GM21786 (cell line): ENCODE measurements around the gene VAMP5.
"Not testable (repeated sequence)": the region's sequence is repeated elsewhere in the genome, so short reads cannot be mapped to it uniquely, and the experiment has no call there.

Experiments used
- ATAC-seq: cut with Tn5 transposase; IDR thresholded peaks from one replicate; pipeline ENCODE4 v1.9.1; 2021; ENCODE audit not compliant: unreplicated experiment

The VAMP5 gene

DNA sequence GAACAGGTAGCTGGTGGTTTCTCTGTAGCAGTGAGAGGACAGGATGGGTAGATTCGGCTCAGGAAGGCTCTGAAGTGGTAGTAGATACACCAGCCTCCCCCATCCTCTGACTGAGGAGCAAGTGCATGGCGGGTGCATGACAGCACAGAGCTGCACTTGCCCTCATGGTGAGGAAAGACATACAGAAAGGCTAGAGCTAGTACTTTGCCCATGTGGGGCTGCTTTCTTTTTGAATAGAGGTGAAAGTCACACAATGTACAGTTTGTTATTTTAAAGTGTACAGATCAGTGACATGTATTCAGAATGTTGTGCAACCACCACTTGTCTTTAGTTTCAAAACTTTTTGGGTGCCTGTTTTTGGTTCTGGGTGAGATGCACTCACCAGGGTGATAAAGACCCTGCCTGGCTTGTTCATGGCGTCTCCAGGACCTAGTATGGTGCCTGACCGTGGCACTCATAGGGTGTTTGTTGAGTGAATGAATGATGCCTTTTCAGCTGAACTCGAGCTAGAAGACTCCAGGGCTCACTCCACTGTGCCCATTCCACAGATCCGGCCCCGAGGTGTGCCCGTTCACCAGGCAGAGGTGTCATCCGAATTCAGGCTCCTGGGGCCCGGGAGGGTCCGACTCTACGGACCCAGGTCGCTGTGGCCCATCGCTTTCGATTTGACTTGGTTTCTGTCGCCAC lies 421 bp upstream of the VAMP5 start:
- peak; percentile 51 for ATAC-seq

DNA sequence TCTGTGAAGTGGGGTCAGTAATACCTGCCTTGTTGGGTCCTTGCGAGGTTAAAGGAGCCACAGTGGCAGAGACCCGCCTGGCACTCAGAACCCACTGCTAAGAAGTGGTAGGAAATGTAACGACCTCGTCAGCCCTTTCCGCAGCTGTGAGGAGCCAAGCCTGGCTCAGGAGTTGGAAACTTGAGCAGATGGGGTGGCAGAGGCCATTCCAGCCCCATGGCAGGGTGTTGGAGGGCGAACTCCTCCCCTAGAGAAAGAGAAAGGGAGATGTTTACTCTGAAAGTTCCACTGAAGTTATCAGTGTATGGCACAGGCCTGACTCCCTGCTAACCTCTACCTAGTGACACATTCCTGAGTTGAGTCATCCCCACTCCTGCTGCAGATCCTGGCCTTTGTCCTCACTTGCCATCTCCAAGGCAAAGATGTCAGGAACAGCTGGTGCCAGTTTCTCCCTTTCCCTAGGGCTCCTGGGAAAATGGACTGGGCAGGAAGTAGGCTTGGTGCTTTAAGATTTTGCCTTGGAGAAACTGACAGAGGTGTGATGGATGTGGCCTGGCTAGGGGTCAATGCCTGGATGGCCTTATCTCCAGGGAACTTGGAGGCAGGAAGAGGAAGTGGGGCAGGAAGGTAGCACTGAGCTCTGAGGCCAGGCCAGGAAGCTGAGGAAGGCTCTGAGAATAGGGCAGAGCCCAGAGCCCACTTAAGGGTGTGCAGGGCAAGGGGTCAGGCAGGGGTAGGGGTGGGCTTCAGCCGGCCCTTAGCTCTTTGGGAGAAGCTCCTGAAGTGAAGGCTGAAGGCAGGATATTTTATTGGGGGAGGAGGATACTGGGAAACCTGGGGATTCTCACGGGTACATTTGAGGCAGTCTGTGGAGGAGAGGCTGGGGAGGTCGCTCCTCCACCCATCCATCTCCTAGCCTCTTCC lies 888 bp downstream of the VAMP5 start:
- ATAC-seq, result peak; percentile 54

DNA sequence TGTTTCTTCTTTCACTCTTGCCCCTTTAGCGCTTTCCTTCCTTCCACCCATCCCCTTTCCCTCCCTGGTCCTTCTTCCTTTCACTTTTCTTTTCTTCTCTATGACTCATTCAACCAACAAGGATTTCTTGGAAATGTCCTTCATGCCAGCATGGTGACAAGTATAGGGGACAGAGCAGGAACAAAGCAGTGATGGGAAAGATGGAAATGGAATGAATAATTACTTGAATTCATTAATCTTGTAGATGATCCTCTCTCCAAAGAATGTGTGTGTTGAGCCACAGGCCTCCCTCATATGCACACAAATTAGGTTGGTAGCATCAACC lies 1.5 kb downstream of the VAMP5 start:
- ATAC-seq, result no peak

DNA sequence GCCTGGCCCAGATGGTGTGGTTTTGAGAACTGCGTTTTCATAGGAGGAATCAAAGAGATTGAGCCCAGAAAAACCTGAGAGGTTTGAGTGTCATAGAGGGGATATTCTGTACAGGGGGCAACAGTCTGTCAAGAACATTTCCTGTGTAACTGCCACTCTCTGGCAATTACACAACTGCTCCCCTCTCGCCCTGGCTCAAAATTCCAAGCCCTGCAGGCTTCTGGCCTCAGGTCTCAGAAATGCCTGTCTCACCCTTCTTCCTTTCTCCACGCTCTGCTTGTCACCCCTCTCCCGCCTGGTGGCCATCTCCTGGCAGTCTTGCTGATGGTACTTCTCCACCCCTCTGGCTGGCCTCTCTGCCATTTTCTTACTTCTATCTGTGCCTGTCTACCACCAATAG lies 4.0 kb downstream of the VAMP5 start:
- no peak for ATAC-seq

DNA sequence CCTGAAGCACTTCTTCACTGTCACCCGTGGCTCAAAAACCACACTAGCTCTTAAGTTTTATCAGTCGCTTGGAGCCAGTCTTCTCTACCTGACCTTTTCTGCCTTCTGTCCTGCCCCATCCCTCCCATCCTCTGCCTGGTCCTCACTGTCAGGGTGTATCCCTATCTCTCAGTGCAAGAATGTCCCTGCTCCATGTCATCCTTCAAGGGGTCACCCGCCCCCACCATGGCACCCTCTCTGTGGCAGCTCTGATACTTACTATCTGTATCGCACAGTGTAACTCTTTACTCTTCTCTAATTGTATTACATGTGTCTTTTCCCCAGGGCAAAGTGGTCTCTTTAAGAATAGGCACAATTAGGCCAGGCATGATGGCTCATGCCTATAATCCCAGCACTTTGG lies 4.4 kb downstream of the VAMP5 start:
- no peak for ATAC-seq

DNA sequence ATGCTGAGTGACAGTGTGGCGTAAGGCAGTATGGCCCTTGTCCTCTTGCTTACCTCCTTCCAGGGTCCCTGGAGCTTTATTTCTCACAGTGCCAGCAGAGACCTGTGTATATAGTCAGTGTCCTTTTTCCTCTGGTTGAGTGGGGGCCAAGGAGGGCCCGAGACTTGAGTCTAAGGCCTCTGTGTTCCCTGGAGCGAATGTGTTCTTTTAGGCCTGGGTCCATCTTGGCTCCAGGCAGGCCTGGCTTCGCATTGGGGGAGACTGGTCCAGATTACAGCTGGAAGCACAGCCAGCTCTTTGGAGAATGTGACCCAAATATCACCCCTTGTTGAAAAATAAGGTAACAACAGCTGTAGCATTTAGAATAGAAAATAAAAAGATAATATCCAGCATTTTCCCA lies 5.0 kb downstream of the VAMP5 start:
- no peak for ATAC-seq

DNA sequence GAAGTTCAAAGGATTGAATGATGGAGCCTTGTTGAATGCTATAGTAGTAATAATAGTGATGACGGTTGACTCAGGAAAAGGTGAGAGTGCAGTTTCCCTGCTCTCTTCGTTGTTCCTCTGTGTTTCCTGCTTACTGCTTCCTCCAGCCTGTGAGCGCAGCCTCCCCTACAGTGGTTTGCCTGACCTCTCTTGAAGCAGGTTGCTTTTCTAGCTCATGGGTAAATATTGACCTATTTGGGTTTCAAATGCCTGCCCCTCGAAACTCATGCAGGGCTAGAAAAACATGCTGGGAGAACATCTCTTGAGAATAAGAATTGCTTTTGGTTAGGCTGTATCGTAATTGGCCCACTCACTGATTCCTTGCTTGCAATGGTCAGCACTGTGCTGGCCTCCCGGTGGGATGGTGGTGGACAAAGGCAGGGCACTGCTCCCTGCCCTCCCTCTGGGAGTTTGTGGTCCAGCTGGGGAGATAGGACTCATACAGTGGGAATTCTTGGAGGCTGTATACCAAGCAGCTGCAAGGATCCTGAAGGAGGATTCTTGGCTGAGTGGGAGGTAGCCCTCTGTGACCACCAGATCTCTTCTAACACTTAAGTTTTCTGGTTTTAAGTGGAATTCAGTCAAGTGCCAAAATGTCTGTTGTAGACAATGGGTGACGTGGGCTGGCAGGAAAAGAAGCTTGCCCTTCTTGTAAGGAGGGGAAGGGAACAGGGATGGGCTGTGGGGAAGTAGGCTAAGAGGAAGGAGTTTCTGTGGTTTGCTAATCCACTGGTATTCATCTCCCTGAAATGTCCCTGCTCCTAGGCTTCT lies 6.0 kb downstream of the VAMP5 start:
- ATAC-seq, result no peak

DNA sequence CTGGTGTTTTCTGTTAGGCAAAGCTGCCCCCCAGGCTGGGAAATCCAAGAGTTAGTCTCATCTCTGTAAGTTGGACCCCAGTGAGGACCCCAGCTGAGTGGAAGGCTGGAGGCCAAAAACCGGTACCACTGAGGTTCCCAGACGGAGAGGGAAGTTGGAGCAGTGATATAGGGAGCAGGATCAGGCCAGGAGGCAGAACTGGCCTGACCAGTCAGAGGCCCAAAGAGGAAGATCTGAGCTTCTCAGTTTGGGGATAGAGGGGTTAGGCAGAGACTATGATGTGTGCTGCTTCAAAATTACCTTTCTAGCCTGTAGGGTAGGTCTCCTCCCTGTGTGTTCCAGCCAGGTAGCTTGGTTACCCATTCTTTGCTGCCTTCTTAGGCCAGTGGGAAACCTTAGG lies 6.7 kb downstream of the VAMP5 start:
- no peak for ATAC-seq

DNA sequence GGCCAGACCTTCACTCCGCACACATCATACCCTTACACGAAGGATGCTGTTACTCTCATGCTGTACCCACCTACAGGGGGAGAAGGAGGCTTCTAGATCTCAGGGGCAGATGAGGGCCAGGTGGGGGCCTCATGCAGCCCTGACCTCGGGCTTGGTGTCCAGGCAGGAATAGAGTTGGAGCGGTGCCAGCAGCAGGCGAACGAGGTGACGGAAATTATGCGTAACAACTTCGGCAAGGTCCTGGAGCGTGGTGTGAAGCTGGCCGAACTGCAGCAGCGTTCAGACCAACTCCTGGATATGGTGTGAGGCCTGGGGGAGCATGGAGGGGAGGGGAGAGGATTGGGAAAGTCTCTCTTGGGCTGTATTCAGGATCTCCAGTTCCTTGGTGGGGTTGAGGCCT lies 7.3 kb downstream of the VAMP5 start:
- no peak for ATAC-seq

DNA sequence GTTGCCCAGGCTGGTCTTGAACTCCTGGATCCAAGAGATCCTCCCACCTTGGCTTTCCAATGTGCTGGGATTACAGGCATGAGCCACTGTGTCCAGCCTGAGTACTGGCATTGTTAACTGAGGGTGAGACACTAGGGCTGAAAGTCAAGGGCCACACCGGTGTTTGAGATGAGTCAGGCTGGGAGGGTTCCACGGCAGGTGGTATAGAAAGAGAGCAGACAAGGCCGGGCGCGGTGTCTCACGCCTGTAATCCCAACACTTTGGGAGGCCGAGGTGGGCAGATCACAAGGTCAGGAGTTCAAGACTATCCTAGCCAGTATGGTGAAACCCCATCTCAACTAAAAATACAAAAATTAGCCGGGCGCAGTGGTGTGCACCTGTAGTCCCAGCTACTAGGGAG lies 8.1 kb downstream of the VAMP5 start:
- not testable (repeated sequence) for ATAC-seq

DNA sequence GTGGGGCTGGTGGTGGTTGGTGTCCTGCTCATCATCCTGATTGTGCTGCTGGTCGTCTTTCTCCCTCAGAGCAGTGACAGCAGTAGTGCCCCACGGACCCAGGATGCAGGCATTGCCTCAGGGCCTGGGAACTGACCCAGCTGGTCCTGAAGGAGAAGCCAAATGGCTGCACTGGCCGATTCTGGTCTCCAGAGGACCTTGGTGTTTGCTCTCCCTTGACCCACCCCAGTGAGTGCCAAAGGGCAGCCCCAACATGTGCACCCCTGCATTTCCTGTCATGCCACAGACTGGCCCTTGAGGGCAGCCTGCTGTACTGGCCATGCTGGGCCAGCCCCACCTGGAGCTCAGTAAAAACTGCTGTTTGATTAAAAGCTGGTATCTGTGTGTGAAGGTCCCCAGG lies 8.8 kb downstream of the VAMP5 start:
- no peak for ATAC-seq

DNA sequence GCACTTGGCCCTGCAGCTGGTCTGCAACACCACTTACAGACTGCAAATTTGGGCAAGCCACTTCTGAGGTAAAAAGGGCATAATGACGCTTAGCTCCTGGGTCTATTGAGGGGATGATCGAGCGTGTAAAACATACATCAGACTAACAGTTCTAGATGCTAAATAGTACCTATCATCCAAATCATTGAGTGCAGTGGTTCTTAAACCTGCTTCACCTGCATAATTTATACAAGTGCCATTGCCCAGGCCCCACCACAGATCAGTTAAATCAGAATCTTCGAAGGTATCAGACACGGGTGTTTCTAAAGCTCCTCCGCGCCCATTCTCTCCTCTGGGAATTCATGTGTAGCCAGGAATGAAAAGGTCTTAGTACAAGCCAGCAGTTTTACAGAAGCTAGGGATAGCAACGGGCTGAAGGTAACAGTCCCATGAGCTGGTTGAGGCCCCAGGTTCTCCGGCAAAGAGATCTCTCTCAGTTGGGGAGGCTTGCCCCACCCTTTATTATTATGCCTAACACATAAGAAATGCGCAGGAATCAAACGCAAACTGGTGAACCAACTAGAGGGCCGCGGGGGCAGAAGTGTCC lies 10.6 kb downstream of the VAMP5 start:
- ATAC-seq, result no peak

DNA sequence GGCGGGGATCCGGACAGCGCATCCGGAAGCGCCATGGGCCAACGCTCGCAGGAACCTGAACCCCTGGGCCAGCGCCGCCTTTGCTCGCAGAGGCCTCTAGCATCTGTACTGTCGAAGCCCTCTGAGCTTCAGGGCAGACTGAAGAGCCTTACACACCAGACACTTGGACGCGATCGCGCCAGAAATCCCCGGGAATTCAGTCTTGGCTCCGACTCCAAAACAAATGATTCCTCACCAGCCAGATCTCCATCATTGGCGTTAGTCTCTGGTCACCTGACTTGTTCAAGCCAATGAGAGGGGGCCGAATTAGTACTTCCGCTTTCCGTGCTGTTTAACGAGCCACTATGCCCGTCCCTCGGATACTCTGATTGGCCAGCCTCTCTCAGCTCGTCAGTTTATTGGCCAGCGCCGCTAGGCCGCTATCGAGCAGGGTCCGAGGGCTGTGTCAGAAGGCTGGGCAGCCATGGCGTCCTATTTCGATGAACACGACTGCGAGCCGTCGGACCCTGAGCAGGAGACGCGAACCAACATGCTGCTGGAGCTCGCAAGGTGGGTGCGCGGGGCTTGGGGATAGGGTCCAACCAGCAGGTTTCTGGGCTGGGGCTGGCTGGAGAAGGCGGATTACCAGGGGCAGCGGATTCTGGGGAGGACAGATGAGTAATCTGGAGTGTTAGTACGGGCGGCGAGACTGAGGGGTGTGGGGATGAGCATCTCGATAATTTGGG lies 11.2 kb downstream of the VAMP5 start, which contains the start of gene RNF181:
Gene RNF181 (plus strand): TSS at position 445 of the 725 bp plus-strand sequence. CDS start 19 bp downstream, at position 464.
- ATAC-seq, result peak; percentile 99

DNA sequence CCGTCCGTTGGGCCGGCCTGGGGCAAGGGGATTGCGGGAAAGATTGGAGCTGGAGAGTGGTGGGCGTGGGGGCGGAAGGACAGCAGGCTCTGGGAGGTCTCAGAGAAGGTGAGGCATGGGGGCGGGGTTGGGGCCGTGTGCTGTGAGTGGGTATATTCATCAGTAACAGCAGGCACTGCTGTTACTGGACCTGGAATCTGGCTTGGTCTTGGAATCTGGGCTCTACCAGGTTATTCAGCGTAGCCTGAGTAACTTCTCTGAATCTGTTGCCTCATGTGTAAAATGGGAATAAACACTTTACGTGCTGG lies 11.7 kb downstream of the VAMP5 start:
- ATAC-seq, result no peak

DNA sequence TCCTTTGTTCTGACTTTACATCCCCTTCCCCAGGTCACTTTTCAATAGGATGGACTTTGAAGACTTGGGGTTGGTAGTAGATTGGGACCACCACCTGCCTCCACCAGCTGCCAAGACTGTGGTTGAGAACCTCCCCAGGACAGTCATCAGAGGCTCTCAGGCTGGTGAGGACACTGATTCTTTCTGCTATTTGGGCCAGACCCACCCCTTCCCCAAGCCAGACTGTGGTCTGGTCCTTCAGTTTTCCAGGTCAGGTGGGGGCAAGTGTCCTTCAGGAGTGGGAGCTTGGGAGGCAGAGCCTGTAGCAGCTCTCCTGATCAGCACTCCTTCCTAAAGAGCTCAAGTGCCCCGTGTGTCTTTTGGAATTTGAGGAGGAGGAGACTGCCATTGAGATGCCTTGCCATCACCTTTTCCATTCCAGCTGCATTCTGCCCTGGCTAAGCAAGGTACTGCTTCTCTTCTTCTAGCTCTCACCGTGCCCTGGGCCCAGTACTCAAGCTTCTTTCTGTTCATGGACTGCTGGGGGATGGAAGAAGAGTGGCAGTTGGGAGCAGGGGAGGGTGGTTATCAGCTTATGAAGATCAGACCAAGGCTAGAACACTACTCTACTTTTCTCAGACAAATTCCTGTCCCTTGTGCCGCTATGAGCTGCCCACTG lies 12.4 kb downstream of the VAMP5 start:
- no peak for ATAC-seq

DNA sequence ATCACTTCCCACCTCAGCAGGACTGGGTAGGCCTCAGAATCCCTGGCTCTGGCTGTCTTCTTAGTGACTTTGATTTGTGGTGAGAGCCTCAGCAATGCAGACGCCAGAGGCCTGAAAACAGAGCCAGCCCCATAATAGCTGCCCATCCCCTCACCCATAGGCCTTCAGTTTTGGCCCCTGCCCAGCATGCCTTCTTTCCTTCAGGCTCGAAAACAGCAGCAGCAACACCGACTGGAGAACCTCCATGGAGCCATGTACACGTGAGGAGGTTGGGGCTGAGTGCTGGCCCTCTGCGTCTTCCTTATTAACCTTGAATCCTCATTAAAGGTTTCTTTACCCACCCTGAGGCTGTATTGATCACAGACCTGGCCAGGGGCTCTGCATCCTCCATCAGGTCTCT lies 13.0 kb downstream of the VAMP5 start:
- ATAC-seq, result no peak

DNA sequence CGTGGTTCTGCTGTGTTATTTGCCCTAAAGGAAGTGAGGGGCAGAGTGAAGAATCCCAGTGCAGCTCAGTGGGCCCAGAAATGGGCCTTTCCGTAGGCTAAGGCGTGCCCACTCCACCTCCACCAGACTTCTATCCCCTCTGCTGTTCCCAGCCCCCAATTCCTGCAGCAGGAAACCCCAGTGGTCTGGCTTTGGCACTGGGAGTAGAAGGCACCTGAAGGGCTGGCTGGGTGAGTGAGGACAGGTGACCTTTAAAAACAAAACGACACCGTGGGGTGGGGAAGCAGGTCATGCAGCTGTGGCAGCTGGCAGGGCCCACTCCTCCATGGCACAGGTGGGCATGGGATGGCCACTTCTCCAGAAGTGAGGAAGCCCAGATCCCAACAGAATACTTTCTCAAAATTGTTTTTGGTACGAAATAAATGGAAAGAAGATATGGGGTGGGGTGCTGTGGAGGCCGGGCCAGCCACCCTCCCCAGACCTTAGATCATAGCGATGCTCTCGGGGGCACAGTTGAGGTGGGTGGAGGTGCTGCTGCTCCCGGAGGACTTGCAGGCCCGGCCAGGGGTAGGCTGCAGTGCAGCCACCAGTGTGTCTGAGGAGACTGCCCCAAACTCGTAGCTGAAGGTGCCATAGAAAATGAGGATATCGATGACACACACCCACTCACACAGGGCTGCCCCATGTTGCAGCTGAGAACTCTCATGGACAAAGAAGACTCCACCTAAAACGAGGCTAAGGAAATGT lies 14.5 kb downstream of the VAMP5 start:
- no peak for ATAC-seq

DNA sequence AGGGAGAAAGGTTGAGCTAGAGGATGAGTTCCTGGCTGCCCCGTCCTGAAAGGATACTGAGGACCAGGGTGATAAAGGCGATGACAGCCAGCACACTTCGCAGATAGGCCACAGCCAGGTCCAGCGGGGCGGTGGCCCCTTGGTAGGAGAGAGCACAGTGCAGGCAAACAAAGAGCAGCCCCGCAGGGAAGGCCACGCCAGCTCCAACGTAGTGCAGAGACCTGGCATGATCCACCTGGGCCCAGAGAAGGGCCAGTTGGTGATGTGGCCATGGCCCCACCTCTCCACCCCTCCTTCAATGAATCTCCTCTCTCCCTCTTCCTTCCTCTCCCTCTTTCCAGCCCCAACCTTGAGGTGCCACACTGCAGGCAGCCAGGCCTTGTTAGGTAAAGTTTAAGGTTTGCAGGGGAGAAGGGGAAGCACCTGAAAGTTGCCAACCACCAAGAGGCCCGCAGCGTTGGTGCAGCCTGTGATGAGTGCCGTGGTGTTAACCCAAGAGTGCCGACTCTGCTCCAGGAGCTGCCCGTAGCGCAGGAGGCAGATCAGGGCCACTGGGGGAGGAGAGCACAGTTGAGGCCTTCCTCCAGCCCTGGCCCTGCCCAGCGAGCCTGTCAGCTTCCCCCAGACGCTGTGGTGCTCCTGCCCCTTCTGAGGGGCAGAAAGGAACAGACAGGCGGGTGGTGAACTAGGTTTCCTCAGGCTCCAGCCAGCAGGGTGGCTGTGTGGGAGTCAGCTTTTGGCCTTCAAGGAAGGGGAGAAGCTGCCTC lies 15.4 kb downstream of the VAMP5 start:
- ATAC-seq, result no peak

DNA sequence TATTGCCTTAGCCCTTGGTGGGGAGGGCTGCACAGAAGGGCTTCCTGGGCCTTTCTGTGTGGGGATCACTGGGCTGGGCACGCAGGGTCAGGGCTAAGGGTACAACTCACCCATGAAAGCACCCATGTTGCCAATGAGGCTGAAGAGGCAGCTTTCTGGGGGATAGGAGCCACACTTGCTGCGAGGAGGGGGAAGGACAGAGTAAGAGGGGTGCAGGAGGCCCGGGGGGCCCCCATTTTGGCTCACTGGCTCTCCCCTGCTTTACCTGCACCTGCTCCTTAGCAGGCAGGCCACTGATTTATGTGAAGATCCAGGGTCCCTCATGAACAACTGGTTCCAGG lies 16.0 kb downstream of the VAMP5 start:
- no peak for ATAC-seq
